HCEC 1CT (cell line): ENCODE data around the gene MED16.
A peak's percentile ranks its signal among the peaks of the same experiment; 100 is the strongest.

ENCODE experiments used
- DNase-seq: peaks from one replicate; pipeline ENCODE4 v3.0.0-alpha.2; 2017

Gene MED16, protein sequence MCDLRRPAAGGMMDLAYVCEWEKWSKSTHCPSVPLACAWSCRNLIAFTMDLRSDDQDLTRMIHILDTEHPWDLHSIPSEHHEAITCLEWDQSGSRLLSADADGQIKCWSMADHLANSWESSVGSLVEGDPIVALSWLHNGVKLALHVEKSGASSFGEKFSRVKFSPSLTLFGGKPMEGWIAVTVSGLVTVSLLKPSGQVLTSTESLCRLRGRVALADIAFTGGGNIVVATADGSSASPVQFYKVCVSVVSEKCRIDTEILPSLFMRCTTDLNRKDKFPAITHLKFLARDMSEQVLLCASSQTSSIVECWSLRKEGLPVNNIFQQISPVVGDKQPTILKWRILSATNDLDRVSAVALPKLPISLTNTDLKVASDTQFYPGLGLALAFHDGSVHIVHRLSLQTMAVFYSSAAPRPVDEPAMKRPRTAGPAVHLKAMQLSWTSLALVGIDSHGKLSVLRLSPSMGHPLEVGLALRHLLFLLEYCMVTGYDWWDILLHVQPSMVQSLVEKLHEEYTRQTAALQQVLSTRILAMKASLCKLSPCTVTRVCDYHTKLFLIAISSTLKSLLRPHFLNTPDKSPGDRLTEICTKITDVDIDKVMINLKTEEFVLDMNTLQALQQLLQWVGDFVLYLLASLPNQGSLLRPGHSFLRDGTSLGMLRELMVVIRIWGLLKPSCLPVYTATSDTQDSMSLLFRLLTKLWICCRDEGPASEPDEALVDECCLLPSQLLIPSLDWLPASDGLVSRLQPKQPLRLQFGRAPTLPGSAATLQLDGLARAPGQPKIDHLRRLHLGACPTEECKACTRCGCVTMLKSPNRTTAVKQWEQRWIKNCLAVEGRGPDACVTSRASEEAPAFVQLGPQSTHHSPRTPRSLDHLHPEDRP

DNA sequence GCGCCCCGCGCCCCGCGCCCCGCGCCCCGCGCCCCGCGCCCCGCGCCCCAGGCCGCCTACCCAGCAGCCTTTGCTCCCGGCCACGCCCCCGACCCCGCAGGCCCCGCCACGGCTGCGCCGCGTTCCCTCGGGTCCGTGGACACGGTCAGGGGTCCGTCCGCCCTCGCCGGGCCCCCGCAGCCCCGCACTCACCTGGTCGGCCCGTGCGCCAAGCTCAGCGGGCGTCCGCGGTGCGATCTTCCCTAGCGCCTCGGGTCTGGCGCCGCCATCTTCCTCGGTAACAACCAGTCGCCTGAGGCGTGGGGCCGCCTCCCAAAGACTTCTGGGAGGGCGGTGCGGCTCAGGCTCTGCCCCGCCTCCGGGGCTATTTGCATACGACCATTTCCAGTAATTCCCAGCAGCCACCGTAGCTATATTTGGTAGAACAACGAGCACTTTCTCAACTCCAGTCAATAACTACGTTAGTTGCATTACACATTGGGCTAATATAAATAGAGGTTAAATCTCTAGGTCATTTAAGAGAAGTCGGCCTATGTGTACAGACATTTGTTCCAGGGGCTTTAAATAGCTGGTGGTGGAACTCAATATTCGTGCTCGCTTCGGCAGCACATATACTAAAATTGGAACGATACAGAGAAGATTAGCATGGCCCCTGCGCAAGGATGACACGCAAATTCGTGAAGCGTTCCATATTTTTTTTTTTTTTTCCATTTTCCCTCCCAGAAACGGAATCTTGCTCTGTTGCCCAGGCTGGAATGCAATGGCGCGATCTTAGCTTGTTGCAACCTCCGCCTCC, at the start of gene MED16, which contains the start of gene RNU6-9:
MED16 (minus strand) TSS at position 294 of the 796 bp plus-strand sequence. CDS start 2,056 bp downstream, outside the sequence.
RNU6-9 (plus strand) TSS at position 591 of the 796 bp plus-strand sequence.
- DNase-seq: peak; percentile 90

GRCh38 chr19:942133-942645, 49.2 kb upstream of the MED16 start:
- no peak for DNase-seq

- DNase-seq: no peak
Observed at GRCh38 chr19:941292-942132, 48.5 kb upstream of the MED16 start.

GRCh38 chr19:940591-941291, 47.8 kb upstream of the MED16 start:
- no peak for DNase-seq

DNA sequence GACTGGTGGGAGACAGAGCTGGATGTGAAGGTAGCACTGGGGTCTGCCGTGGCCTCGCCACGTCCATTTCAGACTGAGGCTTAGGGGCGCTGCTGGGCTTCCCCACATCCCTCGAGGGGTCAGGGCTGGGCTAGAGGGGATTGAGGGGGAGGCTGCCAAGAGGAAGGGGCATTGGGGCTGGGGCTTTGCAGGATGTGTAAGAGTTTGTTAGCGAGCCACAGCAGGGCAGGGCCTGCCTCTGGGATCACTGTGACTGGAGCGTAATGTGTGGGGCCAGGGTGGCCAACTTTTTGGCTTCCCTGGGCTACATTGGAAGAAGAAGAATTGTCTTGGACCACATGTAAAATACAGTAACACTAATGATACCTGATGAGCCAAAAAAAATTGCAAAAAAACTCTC, 46.9 kb upstream of the MED16 start:
- no peak for DNase-seq

GRCh38 chr19:939439-939838, 46.5 kb upstream of the MED16 start:
- no peak for DNase-seq

- DNase-seq: no peak
Observed at GRCh38 chr19:938233-938923, 45.4 kb upstream of the MED16 start.

DNA sequence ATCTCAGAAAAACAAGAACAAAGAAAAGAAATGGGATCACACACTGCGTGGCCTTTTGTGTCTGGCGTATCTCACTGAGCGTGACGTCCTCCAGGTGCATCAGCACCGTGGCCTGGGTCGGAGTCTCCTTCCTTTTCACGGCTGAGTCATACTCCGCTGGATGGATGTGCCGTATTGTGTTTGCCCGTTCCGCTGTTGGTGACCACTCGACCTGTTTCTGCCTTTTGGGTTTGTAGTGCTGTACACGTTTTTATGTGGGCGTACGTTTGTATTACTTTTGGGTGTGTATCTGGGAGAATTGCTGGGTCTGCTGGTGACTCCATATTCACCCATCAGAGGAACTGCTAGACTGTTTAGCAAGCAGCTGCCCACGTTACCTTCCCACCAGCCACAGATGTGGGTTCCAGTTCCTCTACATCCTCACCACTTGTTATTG, 44.3 kb upstream of the MED16 start:
- DNase-seq: no peak

DNA sequence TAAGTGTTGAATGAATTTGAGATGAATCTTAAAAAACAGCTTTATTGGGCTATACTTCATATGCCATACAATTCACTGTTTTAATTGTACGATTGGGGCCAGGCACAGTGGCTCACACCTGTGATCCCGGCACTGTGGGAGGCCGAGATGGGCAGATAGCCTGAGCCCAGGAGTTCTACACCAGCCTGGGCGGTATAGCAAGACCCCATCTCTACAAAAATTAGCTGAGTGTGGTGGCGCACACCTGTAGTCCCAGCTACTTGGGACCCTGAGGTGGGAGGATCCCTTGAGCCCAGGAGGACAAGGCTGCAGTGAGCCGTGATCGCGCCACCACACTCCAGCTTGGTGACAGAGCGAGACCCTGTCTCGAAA, 43.2 kb upstream of the MED16 start:
- no peak for DNase-seq

GRCh38 chr19:934865-935479, 42.0 kb upstream of the MED16 start:
- peak; percentile 60 for DNase-seq

- DNase-seq: no peak
Observed at GRCh38 chr19:934197-934840, 41.3 kb upstream of the MED16 start.

DNA sequence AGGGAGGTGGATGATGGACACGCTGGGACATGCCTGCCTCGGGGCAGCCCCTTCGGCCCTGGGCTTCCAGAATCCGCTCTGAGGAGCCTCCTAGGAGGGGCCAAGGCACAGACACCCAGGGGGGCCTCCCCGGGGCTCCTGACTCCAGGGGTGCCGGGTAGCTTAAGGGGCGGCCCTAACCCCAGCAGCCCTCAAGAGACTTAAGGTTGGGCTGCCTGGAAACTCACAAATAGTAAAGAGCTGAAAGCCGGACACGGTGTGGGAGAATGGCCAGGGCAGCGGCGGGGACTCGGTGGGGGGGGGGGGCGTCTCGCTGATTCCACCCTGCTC, 40.5 kb upstream of the MED16 start:
- DNase-seq: no peak

DNA sequence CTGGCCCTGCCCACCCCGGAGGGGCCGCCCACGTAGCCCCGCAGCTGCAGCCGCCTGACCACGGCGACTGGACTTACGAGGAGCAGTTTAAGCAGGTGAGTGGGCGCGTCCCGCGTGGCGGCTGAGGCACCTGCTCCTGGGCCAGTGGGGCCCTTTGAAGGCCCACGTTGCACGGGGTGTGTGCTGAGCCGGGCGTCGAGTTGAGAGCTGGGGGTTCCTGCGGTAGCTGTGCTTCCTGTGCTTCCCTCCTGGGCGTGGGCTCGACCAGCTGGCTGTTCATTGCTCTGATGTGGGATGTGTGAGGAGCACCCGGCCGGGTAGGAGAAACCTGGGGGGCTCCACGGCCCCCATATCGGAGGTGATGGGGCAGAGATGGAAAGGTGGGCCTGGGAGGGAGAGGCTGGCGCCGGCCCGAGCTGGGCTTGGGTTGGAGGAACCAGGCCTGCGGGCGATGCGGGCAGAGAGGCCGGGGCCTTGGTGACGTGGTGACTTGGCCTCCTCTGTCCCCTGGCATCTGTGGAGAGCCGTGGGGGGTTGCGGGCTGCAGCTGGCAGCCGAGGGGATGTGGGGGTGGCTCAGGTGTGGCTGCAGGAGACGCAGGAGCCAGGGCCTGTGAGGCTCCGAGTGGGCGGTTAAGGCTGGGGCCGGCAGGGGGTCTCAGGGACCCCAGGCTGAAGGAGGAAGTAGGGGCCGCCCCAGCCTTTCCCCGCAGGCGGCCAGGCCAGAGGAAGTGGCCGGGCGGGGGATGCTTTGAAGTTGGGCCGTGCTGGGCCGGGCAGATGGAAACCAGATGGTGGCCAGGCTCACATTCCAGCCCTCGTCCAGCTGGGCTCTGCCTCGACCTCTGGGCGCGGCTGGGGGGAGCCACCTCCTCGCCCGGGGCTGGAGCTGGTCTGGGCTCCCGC, 39.9 kb upstream of the MED16 start:
- DNase-seq: peak; percentile 96

DNA sequence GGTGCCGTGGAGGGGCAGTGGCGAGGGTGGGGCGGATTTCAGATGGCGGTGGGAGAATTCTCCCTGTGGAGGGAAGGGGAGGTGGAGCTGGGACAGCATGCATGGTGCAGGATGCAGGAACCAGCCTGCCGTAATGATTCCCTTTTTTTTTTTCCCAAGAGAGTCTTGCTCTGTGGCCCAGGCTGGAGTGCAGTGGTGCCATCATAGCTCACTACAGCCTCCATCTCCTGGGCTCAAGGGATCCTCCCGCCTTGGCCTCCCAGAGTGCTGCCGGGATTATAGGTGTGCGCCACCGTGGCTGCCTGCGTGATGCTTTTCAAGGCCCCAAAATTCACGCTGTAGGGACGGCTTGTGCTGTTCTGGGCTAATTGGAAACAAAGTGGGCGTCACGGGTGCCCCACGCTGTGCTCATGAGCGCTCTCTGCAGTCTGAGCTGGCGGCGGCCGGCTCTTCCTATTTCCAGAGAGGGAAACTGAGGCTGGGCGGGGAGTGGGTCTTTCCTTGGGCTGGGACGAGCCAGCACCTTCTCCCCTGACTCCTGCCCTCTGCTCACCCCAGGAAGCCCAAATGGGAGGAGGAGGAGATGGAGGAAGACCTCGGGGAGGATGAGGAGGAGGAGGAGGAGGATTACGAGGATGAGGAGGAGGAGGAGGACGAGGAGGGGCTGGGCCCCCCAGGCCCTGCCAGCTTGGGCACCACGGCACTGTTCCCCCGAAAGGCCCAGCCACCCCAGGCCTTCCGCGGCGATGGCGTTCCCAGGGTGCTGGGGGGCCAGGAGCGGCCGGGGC, 39.1 kb upstream of the MED16 start:
- no peak for DNase-seq

- no peak for DNase-seq
Observed at GRCh38 chr19:929891-930258, 36.9 kb upstream of the MED16 start.

DNA sequence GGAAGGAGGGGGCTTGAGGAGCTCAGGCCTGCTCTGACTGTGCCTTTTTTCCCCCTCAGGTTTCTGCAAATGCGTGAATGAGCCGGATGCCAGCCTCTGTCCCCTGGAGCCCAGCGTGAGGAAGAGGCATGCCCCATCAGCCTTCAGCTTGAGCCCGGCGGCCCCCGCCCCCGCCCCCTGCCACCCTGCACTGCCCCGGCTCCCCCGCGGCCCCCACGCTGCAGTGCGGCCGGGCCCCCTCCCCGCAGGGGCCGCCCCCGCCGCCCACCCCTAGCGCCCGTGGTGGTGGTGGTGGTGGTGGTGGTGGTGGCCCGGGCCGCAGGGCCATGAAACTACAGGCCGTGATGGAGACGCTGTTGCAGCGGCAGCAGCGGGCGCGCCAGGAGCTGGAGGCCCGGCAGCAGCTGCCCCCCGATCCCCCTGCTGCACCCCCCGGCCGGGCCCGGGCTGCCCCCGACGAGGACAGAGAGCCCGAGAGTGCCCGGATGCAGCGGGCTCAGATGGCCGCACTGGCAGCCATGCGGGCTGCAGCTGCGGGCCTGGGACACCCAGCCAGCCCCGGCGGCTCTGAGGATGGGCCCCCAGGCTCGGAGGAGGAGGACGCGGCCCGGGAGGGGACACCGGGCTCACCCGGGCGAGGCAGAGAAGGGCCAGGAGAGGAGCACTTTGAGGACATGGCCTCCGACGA, 36.4 kb upstream of the MED16 start:
- DNase-seq: no peak
